CD4-positive, alpha-beta T cell (primary cell): ENCODE data around the gene FAIM. TPM values are rescaled to one million over a fixed set of nuclear protein-coding genes. Genes with fewer than 3 reads are reported as not detected.

Source experiments
- ATAC-seq: fragments of 200-7000 bp; cut with Tn5 transposase; one replicate; pipeline ENCODE4 v1.10.0; 2022; ENCODE audit warnings: mild to moderate bottlenecking; ENCODE audit not compliant: poor library complexity
- CTCF ChIA-PET: fragments of 350-600 bp; sonication (Branson Sonifier 250); formaldehyde crosslinking; loops from one replicate; lab custom pipeline; 2021; ENCODE audit warnings: antibody characterized with exemption, inconsistent platforms; lab: Charles Lee
- POLR2A ChIA-PET: fragments of 350-600 bp; sonication (Branson Sonifier 250); formaldehyde crosslinking; loops from one replicate; lab custom pipeline; 2021; ENCODE audit warnings: antibody characterized with exemption, inconsistent platforms; lab: Charles Lee
- DNase-seq, 14 experiments: peaks; one replicate each; pipeline ENCODE4 v3.0.0-alpha.2; 2013 to 2020; ENCODE audit warnings: mixed read lengths in 2 of 14
- H3K27ac ChIP-seq, 2 donors: one replicate each; pipeline versions ENCODE4 v1.5.1 to v1.7.0; 2013; ENCODE audit warnings: low read length in 2 of 2, low read depth in 1 of 2, mild to moderate bottlenecking in 1 of 2
- H3K27me3 ChIP-seq, 2 experiments: 1 replicate in 1 of 2; 2 replicates in 1 of 2; pipeline versions ENCODE4 v1.6.1 to v1.7.0; 2013; ENCODE audit warnings: low read length in 2 of 2, control low read depth in 1 of 2, mild to moderate bottlenecking in 1 of 2, moderate library complexity in 1 of 2; ENCODE audit not compliant: insufficient read depth in 2 of 2, control insufficient read depth in 1 of 2
- H3K36me3 ChIP-seq: one replicate; pipeline ENCODE4 v1.6.1; 2013; ENCODE audit warnings: low read length, control low read depth; ENCODE audit not compliant: insufficient read depth
- H3K4me1 ChIP-seq: one replicate; pipeline ENCODE4 v1.6.1; 2013; ENCODE audit warnings: low read length, control low read depth; ENCODE audit not compliant: insufficient read depth
- H3K4me3 ChIP-seq: one replicate; pipeline ENCODE4 v1.5.1; 2013; ENCODE audit warnings: mild to moderate bottlenecking, low read length, moderate library complexity
- H3K9me3 ChIP-seq, 2 experiments: 1 replicate in 1 of 2; 2 replicates in 1 of 2; pipeline versions ENCODE4 v1.6.1 to v1.7.0; 2013; ENCODE audit warnings: low read length in 2 of 2, mild to moderate bottlenecking in 2 of 2, control low read depth in 1 of 2, moderate library complexity in 1 of 2; ENCODE audit not compliant: control insufficient read depth in 1 of 2, insufficient read depth in 1 of 2
- H3K27ac Mint-ChIP-seq: one replicate; pipeline ENCODE4 v1.8.0; 2020; ENCODE audit warnings: mixed read lengths
- H3K27me3 Mint-ChIP-seq: one replicate; pipeline ENCODE4 v1.8.0; 2021; ENCODE audit warnings: mixed read lengths
- H3K36me3 Mint-ChIP-seq: one replicate; pipeline ENCODE4 v1.8.0; 2021; ENCODE audit warnings: low read depth, mixed read lengths
- H3K4me1 Mint-ChIP-seq: one replicate; pipeline ENCODE4 v1.8.0; 2021; ENCODE audit warnings: low read depth, mixed read lengths
- H3K4me3 Mint-ChIP-seq: one replicate; pipeline ENCODE4 v1.8.0; 2020; ENCODE audit warnings: mild to moderate bottlenecking, mixed read lengths
- H3K9me3 Mint-ChIP-seq: one replicate; pipeline ENCODE4 v1.8.0; 2020; ENCODE audit warnings: mixed read lengths
- intact Hi-C, 2 experiments: fragments of 100-400 bp; cut with DNase I in 1 of 2; cut with micrococcal nuclease in 1 of 2; formaldehyde crosslinking; loops; one replicate each; pipeline versions ENCODE4 v1.15.1 to v1.9.0; 2023 to 2025; cut with DNase I, micrococcal nuclease
- total RNA-seq, 174 experiments: library from RNA in 2 of 174; stranded (reverse) in 2 of 174; gene quantifications; one replicate each; pipeline ENCODE4 v1.2.3 and lab custom pipeline; 2021 to 2026
- TF ChIP-seq, protein P1 (sequence below): fragments of 200-600 bp; IDR thresholded peaks from one replicate; pipeline ENCODE4 v1.8.0; 2022; ENCODE audit warnings: antibody characterized with exemption, mild to moderate bottlenecking

FAIM gene
- total RNA-seq, 2 experiments from 2014 or later: 1.5 to 1.6 TPM

DNA sequence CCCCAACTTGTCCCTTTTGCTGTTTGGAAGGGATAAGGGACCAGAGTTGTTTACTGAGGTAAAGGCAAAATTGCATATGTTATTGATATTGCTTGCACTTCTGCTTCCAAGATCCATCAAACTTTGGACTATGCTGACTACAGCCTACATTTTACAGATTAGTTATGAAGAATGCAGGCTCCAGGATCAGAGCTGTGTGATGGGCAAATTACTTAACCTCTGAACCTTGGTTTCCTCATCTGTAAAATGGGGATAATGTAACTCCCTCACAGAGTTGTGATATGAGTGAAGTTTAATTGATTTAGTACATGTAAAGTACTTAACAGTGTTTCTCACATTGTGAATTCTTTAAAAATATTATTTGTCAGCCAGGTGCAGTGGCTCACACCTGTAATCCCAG lies 15.9 kb downstream of the FAIM start:
- Histone ChIP-seq H3K36me3 (no peaks in the 10 kb centered on the region), H3K4me3 (no peak overlapping the region), H3K9me3 (no peaks in the 10 kb centered on the region), H3K4me1 (no peaks in the 10 kb centered on the region), H3K27ac (no peak overlapping the region), H3K27me3 (no peaks in the 10 kb centered on the region)
- Mint-ChIP-seq H3K27me3 (no peaks in the 10 kb centered on the region), H3K4me3 (no peak overlapping the region), H3K9me3 (no peaks in the 10 kb centered on the region), H3K4me1 (no peaks in the 10 kb centered on the region), H3K27ac (no peak overlapping the region), H3K36me3 (no peaks in the 10 kb centered on the region)
- intact Hi-C loops: no loop called here
- POLR2A ChIA-PET: no interaction called here
- CTCF ChIA-PET: no interaction called here
- TF ChIP-seq, protein P1, sequence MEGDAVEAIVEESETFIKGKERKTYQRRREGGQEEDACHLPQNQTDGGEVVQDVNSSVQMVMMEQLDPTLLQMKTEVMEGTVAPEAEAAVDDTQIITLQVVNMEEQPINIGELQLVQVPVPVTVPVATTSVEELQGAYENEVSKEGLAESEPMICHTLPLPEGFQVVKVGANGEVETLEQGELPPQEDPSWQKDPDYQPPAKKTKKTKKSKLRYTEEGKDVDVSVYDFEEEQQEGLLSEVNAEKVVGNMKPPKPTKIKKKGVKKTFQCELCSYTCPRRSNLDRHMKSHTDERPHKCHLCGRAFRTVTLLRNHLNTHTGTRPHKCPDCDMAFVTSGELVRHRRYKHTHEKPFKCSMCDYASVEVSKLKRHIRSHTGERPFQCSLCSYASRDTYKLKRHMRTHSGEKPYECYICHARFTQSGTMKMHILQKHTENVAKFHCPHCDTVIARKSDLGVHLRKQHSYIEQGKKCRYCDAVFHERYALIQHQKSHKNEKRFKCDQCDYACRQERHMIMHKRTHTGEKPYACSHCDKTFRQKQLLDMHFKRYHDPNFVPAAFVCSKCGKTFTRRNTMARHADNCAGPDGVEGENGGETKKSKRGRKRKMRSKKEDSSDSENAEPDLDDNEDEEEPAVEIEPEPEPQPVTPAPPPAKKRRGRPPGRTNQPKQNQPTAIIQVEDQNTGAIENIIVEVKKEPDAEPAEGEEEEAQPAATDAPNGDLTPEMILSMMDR: no peak
- DNase-seq (no peak), ATAC-seq (no peak)

DNA sequence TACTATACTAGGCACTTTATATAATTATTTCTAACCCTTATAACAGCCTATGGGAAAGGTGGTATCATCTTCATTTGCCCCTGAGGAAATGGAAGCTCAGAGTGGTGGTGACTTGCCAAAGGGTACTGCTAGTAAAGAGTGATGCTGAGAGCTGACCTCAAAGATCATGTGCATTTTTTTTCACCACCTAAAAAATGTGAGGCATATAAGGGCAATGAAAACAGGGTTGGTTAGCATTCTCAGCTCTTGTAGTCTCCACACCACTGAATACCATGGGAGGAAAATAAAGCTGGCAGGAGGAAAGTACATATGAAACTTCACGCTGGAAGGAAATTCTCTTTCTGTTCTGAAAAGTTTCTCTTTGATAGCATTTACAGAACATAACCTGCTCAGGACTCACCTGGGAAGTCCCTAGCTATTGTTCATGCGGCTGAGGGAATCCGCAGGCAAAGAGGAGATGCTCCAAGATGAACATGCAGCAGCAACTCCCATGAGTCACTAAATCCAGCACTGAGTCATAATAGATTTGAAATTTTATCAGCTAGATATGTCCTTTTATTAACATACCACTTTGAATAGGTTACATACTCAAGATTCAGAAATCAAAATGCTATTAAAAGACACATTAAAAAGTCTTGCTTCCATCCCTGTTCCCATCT lies 17.3 kb downstream of the FAIM start:
- no peaks in the 10 kb centered on the region for H3K4me1 ChIP-seq
- ATAC-seq (no peak), DNase-seq (no peak)
- no peaks in the 10 kb centered on the region for H3K4me1 Mint-ChIP-seq
- no peaks in the 10 kb centered on the region for H3K27me3 ChIP-seq
- CTCF ChIA-PET: interaction anchor here (1.9 kb wide), 1 partner anchor 297 kb away, joined by 6 read pairs; no protein-coding TSS in a partner anchor
- intact Hi-C loops: no loop called here
- no peaks in the 10 kb centered on the region for H3K36me3 ChIP-seq
- H3K9me3 Mint-ChIP-seq: no peaks in the 10 kb centered on the region
- no peak overlapping the region for H3K4me3 Mint-ChIP-seq
- H3K36me3 Mint-ChIP-seq: no peaks in the 10 kb centered on the region
- H3K27ac ChIP-seq: no peak overlapping the region
- POLR2A ChIA-PET: no interaction called here
- H3K27me3 Mint-ChIP-seq: no peaks in the 10 kb centered on the region
- no peaks in the 10 kb centered on the region for H3K9me3 ChIP-seq
- H3K27ac Mint-ChIP-seq: no peak overlapping the region
- H3K4me3 ChIP-seq: no peak overlapping the region
- TF ChIP-seq, protein P1: no peak

DNA sequence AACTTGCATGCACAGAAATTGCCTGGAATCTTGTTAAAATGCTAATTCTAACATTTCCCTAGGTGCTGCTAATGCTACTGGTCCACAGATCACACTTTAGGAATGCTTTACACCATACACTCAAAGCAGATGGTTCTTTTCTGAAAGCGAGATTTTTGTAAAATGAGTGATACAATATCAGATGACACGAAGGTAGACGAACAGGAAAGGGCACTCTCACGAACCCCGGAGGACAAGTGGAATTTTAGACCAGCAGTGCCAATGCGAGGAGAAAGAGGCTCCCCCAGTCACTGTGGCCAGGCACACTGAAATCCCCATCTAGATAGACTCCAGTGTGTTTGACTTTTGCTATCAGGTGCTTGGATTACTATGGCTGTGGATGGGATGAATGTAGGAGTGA lies 21.0 kb downstream of the FAIM start:
- TF ChIP-seq, protein P1: no peak
- DNase-seq (no peak), ATAC-seq (no peak)
- Mint-ChIP-seq H3K4me3 (no peak overlapping the region), H3K9me3 (no peaks in the 10 kb centered on the region), H3K27ac (no peak overlapping the region), H3K36me3 (peaks cover 11% of the 10 kb centered on the region), H3K27me3 (no peaks in the 10 kb centered on the region), H3K4me1 (no peaks in the 10 kb centered on the region)
- intact Hi-C loops: no loop called here
- Histone ChIP-seq H3K27me3 (no peaks in the 10 kb centered on the region), H3K4me1 (no peaks in the 10 kb centered on the region), H3K36me3 (no peaks in the 10 kb centered on the region), H3K9me3 (no peaks in the 10 kb centered on the region), H3K4me3 (no peak overlapping the region), H3K27ac (no peak overlapping the region)
- ChIA-PET POLR2A (no interaction called here), CTCF (no interaction called here)
